Adrenal gland (tissue), 12 donors: ENCODE results near the gene DCPS. TPM values are rescaled to one million over a fixed set of nuclear protein-coding genes. Genes with fewer than 3 reads are reported as not detected.

Source experiments
- DNase-seq, 7 donors: peaks; one replicate each; pipeline ENCODE4 v3.0.0-alpha.2; 2019 to 2020
- H3K27ac ChIP-seq, 5 donors: fragments of 200-600 bp; sonication (generic) in 4 of 5; 1 replicate in 3 of 5; 2 replicates in 2 of 5; pipeline versions ENCODE4 v1.5.1 to v1.8.0; 2016 to 2020; ENCODE audit warnings: mild to moderate bottlenecking in 1 of 5
- H3K27me3 ChIP-seq: fragments of 200-600 bp; 2 replicates; pipeline ENCODE4 v1.8.0; 2021
- H3K36me3 ChIP-seq, 2 donors: fragments of 200-600 bp; replicated peaks in 1 of 2; 1 replicate in 1 of 2; 2 replicates in 1 of 2; pipeline versions ENCODE4 v1.5.1 to v1.8.0; 2018 to 2022
- H3K4me1 ChIP-seq, 2 donors: fragments of 200-600 bp; replicated peaks in 1 of 2; 1 replicate in 1 of 2; 2 replicates in 1 of 2; pipeline versions ENCODE4 v1.5.1 to v1.8.0; 2018 to 2021
- H3K4me3 ChIP-seq, 4 donors: fragments of 200-600 bp; sonication (generic) in 3 of 4; one replicate each; pipeline ENCODE4 v1.5.1; 2016 to 2018
- H3K9me3 ChIP-seq, 3 donors: fragments of 200-600 bp; sonication (generic) in 1 of 3; replicated peaks in 1 of 3; 1 replicate in 2 of 3; 2 replicates in 1 of 3; pipeline versions ENCODE4 v1.5.1 to v1.8.0; 2016 to 2021
- POLR2A ChIP-seq, 2 donors: fragments of 450-650 bp; IDR thresholded peaks; one replicate each; pipeline ENCODE4 v1.6.1; 2017; ENCODE audit warnings: antibody characterized with exemption in 2 of 2, mild to moderate bottlenecking in 2 of 2, moderate library complexity in 1 of 2
- WGBS, 4 donors: extraction: QIAGEN DNeasy Blood & Tissue Kit in 2 of 4; methylation state at CpG; one replicate each; pipeline versions ENCODE4 v1.1.5 to v1.1.7; 2013 to 2017; 5-methylcytosine and 5-hydroxymethylcytosine counted together
- intact Hi-C, 2 donors: fragments of 100-400 bp; cut with DNase I; formaldehyde crosslinking; loops; one replicate each; pipeline versions ENCODE4 v1.14.1 to v1.15.0; 2022 to 2023
- polyA plus RNA-seq, 3 donors: library from polyadenylated mRNA; stranded (reverse); fragments of 200-250 nt in 2 of 3; fragments of 350-450 nt in 1 of 3; fragmentation: Illumina TruSeq in 1 of 3; extraction: RNeasy Lipid Tissue Mini Kit (QIAGEN cat#74804) in 1 of 3; gene quantifications; one replicate each; pipeline ENCODE4 v1.2.3, GENCODE V29; 2013 to 2014
- total RNA-seq, 9 donors: library from RNA; depleted of rRNA in 4 of 9; stranded (reverse); fragments of >200 nt in 4 of 9; fragments of 120-200 nt in 1 of 9; fragmentation: NEBNext Ultra II Directional in 1 of 9; extraction: Animal tissue kit (Norgen Biotek cat#: 25700) in 1 of 9; gene quantifications; one replicate each; pipeline versions ENCODE4 v1.1.0 to v1.2.4, GENCODE V29; 2013 to 2023
- TF ChIP-seq, protein P1 (sequence below), 6 experiments: fragments of 450-650 bp in 4 of 6; fragments of 200-600 bp in 2 of 6; sonication (generic) in 1 of 6; IDR thresholded peaks; 1 replicate in 5 of 6; 2 replicates in 1 of 6; pipeline versions ENCODE4 v1.5.1 to v1.8.0; 2016 to 2021; ENCODE audit warnings: antibody characterized with exemption in 6 of 6, mild to moderate bottlenecking in 2 of 6, moderate library complexity in 1 of 6
- donor health status: healthy with polysubstance abuse.
- donor health status: Bipolar disorder and iron deficiency.
- donor health status: DM: yes; HTN: yes; CAD: no.
- donor health status: DM: no; HTN: no; CAD: no.
- donor health status: DM: no; HTN: no; CAD: no.
- donor health status: DM: yes; HTN: yes; CAD: no.

The DCPS gene
- total and polyA plus RNA-seq, 12 donors = 8.3 to 45.5 (median 18.9) TPM

DNA sequence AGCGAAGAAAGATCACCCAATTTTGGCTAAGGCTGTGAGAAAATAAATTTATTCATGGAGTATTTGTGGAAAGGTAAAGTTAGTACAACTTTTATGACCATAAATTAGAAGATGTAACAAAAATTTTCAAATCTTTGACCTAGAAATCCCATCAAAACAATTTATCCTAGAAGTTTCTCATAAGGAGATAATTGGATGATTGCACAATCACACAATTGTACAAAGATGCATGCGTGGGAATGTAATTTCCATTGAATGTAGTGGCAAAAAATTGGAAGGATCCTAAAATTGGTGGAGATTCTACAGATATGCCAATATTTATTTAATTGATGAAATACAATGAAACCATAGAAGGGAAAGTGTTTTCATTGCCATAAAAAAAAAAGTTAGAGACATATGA lies 46.7 kb upstream of the DCPS start:
- Histone ChIP-seq H3K4me1 (no peaks in the 10 kb centered on the region), H3K27ac (no peak overlapping the region), H3K4me3 (no peak overlapping the region), H3K27me3 (no peaks in the 10 kb centered on the region), H3K36me3 (peaks cover 0 to 9% of the 10 kb centered on the region in 2 donors), H3K9me3 (no peaks in the 10 kb centered on the region)
- TF ChIP-seq, protein P1, sequence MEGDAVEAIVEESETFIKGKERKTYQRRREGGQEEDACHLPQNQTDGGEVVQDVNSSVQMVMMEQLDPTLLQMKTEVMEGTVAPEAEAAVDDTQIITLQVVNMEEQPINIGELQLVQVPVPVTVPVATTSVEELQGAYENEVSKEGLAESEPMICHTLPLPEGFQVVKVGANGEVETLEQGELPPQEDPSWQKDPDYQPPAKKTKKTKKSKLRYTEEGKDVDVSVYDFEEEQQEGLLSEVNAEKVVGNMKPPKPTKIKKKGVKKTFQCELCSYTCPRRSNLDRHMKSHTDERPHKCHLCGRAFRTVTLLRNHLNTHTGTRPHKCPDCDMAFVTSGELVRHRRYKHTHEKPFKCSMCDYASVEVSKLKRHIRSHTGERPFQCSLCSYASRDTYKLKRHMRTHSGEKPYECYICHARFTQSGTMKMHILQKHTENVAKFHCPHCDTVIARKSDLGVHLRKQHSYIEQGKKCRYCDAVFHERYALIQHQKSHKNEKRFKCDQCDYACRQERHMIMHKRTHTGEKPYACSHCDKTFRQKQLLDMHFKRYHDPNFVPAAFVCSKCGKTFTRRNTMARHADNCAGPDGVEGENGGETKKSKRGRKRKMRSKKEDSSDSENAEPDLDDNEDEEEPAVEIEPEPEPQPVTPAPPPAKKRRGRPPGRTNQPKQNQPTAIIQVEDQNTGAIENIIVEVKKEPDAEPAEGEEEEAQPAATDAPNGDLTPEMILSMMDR (IDR thresholded peaks at IDR 0.05) = no peak
- TF ChIP-seq POLR2A (IDR thresholded peaks at IDR 0.05) = no peak
- 86 to 98% (median 94%) methylated on average over 2 of the region's 2 CpGs for WGBS, 4 donors
- no peak for DNase-seq
- intact Hi-C loops = no loop called here

DNA sequence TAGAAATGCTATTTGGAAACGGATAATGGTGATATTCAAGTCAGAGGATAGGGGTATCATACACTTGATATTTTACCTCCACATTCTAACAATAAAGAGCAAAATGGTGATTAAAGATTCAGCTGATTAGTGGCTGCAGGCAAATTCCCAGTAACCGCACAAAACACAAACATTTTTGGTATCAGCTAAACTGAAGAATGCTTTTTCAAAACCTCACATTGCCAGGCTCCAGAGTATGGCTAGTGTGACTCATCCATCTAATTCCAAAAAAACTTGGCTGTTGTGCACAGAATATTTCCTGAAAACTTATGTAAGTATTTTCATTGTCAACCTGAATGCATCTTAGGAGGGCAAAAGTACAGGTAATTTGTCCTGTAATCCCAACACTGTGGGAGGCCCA lies 46.1 kb upstream of the DCPS start:
- intact Hi-C loops = no loop called here
- Histone ChIP-seq H3K4me1 (no peaks in the 10 kb centered on the region), H3K9me3 (no peaks in the 10 kb centered on the region), H3K36me3 (peaks cover 0 to 16% of the 10 kb centered on the region in 2 donors), H3K27me3 (no peaks in the 10 kb centered on the region), H3K27ac (no peak overlapping the region), H3K4me3 (no peak overlapping the region)
- 80 to 83% (median 82%) methylated on average over 2 of the region's 2 CpGs for WGBS, 4 donors
- TF ChIP-seq, protein P1 (IDR thresholded peaks at IDR 0.05) = no peak
- TF ChIP-seq POLR2A (IDR thresholded peaks at IDR 0.05) = no peak
- no peak for DNase-seq

DNA sequence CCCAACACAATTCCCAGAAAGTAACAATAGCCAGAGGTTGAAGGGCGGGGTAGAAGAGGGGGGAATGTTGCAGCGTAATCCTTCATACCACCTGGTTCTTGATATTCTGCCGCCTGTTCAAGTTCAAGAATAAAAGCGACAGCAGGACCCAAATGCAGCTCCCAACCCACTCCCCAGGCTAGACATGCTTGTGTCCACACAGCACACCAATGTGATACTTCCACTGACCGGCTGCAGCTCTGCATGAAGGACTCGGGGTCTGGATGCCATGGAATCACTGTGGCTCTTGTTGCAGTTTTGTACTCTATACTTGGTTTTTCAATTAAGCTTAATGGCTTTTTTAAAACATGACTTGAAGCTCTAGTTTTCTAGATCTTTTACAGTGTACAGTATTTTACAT lies 41.6 kb upstream of the DCPS start:
- no peak for DNase-seq
- Histone ChIP-seq H3K36me3 (peaks cover 0 to 57% of the 10 kb centered on the region in 2 donors), H3K27me3 (no peaks in the 10 kb centered on the region), H3K4me1 (peaks cover 0 to 3% of the 10 kb centered on the region in 2 donors), H3K9me3 (no peaks in the 10 kb centered on the region), H3K4me3 (no peak overlapping the region), H3K27ac (no peak overlapping the region)
- WGBS, 4 donors = 93 to 97% (median 95%) methylated on average over 6 of the region's 6 CpGs
- intact Hi-C loops = loop anchor here in 1 of 2 donors (10.0 kb wide), 1 partner anchor 47 kb away; the partner anchor contains the start of genes FAM118B and RPUSD4
- TF ChIP-seq, protein P1 (IDR thresholded peaks at IDR 0.05) = no peak
- no peak for TF ChIP-seq POLR2A (IDR thresholded peaks at IDR 0.05)

DNA sequence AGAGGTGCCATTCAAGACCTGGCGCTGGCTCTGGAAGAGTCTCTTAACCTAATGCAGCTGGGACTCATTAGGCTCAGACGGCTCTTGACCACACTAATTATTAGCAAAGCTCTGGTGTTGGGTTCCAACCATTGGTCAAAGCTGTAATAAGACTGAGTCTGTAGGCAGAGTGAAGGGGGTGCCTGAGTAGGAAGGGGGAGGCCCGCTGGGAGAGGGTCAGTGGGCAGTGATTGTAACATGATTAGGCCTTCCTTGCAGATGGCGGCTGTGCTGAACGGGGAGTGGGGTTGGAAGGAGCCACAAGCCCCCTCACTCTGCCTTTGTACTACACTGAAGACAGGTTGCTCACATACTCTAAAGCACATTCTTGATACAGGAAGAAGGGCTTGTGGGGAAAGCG lies 40.4 kb upstream of the DCPS start:
- Histone ChIP-seq H3K4me3 (no peak overlapping the region), H3K27ac (no peak overlapping the region), H3K36me3 (peaks cover 0 to 59% of the 10 kb centered on the region in 2 donors), H3K9me3 (no peaks in the 10 kb centered on the region), H3K4me1 (peaks cover 8 to 12% of the 10 kb centered on the region in 2 donors), H3K27me3 (no peaks in the 10 kb centered on the region)
- 86 to 93% (median 90%) methylated on average over 5 to 6 of the region's 6 CpGs for WGBS, 4 donors
- intact Hi-C loops = loop anchor here in 1 of 2 donors (10.0 kb wide), 1 partner anchor 49 kb away; the partner anchor contains the start of genes FAM118B and RPUSD4
- no peak for TF ChIP-seq POLR2A (IDR thresholded peaks at IDR 0.05)
- TF ChIP-seq, protein P1 (IDR thresholded peaks at IDR 0.05) = no peak
- DNase-seq = no peak
